Gastroesophageal sphincter (tissue), 3 donors: ENCODE measurements around the gene ATG13.

ENCODE experiments used
- POLR2AphosphoS5 ChIP-seq: sonication (generic); formaldehyde crosslinking; IDR thresholded peaks from one replicate; pipeline ENCODE4 v1.6.1; 2017; ENCODE audit warnings: antibody characterized with exemption
- TF ChIP-seq, protein P1 (sequence below), 4 experiments: fragments of 200-600 bp in 2 of 4; fragments of 450-650 bp in 2 of 4; sonication (generic) in 1 of 4; IDR thresholded peaks; one replicate each; pipeline ENCODE4 v1.5.1; 2017 to 2019; ENCODE audit warnings: antibody characterized with exemption in 4 of 4, mild to moderate bottlenecking in 2 of 4, moderate library complexity in 2 of 4

DNA sequence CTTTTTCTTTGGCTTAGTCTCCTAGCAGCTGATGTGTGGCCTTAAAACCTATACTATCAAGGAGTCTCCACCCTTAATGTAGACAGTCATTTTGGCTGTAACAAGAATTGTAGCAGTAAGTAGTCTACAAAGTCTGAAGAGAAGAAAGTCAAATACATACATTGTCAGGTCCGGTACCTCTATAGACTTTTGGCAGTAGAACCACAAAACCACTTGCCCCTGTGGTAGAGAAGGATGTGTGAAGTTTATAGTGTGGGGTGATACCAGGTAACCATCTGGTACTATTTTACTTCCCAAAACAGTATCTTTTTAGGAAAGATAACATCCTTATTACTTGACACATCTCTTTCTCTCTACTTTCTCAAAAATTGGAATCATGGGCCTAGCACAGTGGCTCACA lies 15.1 kb downstream of the ATG13 start:
- TF ChIP-seq, protein P1, sequence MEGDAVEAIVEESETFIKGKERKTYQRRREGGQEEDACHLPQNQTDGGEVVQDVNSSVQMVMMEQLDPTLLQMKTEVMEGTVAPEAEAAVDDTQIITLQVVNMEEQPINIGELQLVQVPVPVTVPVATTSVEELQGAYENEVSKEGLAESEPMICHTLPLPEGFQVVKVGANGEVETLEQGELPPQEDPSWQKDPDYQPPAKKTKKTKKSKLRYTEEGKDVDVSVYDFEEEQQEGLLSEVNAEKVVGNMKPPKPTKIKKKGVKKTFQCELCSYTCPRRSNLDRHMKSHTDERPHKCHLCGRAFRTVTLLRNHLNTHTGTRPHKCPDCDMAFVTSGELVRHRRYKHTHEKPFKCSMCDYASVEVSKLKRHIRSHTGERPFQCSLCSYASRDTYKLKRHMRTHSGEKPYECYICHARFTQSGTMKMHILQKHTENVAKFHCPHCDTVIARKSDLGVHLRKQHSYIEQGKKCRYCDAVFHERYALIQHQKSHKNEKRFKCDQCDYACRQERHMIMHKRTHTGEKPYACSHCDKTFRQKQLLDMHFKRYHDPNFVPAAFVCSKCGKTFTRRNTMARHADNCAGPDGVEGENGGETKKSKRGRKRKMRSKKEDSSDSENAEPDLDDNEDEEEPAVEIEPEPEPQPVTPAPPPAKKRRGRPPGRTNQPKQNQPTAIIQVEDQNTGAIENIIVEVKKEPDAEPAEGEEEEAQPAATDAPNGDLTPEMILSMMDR (IDR thresholded peaks at IDR 0.05): no peak
- TF ChIP-seq POLR2AphosphoS5: no peak
